Measurements from ENCODE around the gene CBY2.

- TF ChIP-seq EZH2 (IDR thresholded peaks at IDR 0.05; ENCODE audit: borderline replicate concordance, insufficient read depth, low read length, poor library complexity, severe bottlenecking), result no peak
- TF ChIP-seq CTCF (IDR thresholded peaks at IDR 0.05; ENCODE audit: poor library complexity, severe bottlenecking), result no peak
- no peak for TF ChIP-seq RAD21 (conservative IDR thresholded peaks at IDR 0.05)
- no peak for TF ChIP-seq POLR2AphosphoS5 (IDR thresholded peaks at IDR 0.05)
- no peak for TF ChIP-seq REST (IDR thresholded peaks at IDR 0.05; ENCODE audit: borderline replicate concordance)
- no peak for TF ChIP-seq EP300 (conservative IDR thresholded peaks at IDR 0.05; ENCODE audit: poor library complexity, severe bottlenecking)
- no peak for TF ChIP-seq SMC3 (conservative IDR thresholded peaks at IDR 0.05; ENCODE audit: poor library complexity)
- no peak for TF ChIP-seq MXI1 (conservative IDR thresholded peaks at IDR 0.05; ENCODE audit: poor library complexity, severe bottlenecking)
Measured at GRCh38 chr13:45654633-45655349, 47.3 kb upstream of the CBY2 start.

Data from neural cell (in vitro differentiated cells).